K562 (cell line): ENCODE measurements around the gene ECM1. TPM values are rescaled to one million over a fixed set of nuclear protein-coding genes. Genes with fewer than 3 reads are reported as not detected.
A peak's percentile ranks its signal among the peaks of the same experiment; 100 is the strongest.

Experiments used
- CAMTA2 ChIP-seq: fragments of 250-450 bp; sonication (Bioruptor Pico); conservative IDR thresholded peaks from 2 replicates; pipeline ENCODE4 v1.5.1; 2022
- CBFA2T3 ChIP-seq: fragments of 450-650 bp; IDR thresholded peaks from 2 replicates; pipeline ENCODE4 v1.6.1; 2017
- EZH2 ChIP-seq: IDR thresholded peaks from 2 replicates; pipeline ENCODE4 v1.6.1; 2012; ENCODE audit warnings: low read depth, mild to moderate bottlenecking, inconsistent platforms, low read length, borderline replicate concordance
- KDM5B ChIP-seq: fragments of 200-600 bp; sonication (generic); IDR thresholded peaks from 2 replicates; pipeline ENCODE4 v1.6.1; 2012; ENCODE audit warnings: low read depth, mild to moderate bottlenecking, moderate library complexity, low read length, control low read depth, inconsistent platforms; ENCODE audit not compliant: insufficient replicate concordance
- MXI1 ChIP-seq: IDR thresholded peaks from 2 replicates; pipeline ENCODE4 v1.6.1; 2011; ENCODE audit warnings: low read depth, mild to moderate bottlenecking, improper control_type of control experiment, low read length
- NR1H2 ChIP-seq: sonication (generic); formaldehyde crosslinking; IDR thresholded peaks from 2 replicates; pipeline ENCODE4 v1.4.0; 2020; ENCODE audit warnings: mild to moderate bottlenecking, missing genetic modification reagents
- SNRNP70 ChIP-seq: fragments of 200-400 bp; formaldehyde crosslinking; optimal IDR thresholded peaks from 2 replicates; pipeline ENCODE3; 2017; ENCODE audit warnings: low read depth, low read length
- SREBF2 ChIP-seq: sonication (generic); formaldehyde crosslinking; IDR thresholded peaks from 2 replicates; pipeline ENCODE4 v1.4.0; 2020; ENCODE audit warnings: mild to moderate bottlenecking, missing genetic modification reagents
- ZNF253 ChIP-seq: fragments of 250-450 bp; sonication (Bioruptor Pico); conservative IDR thresholded peaks from 2 replicates; pipeline ENCODE4 v1.6.1; 2021; ENCODE audit warnings: mild to moderate bottlenecking
- ZNF282 ChIP-seq: sonication (generic); formaldehyde crosslinking; IDR thresholded peaks from 2 replicates; pipeline ENCODE4 v1.8.1; 2023; ENCODE audit warnings: missing genetic modification reagents
- ZNF518B ChIP-seq: fragments of 250-450 bp; sonication (Bioruptor Pico); IDR thresholded peaks from 2 replicates; pipeline ENCODE4 v1.5.0; 2021; ENCODE audit warnings: mild to moderate bottlenecking, moderate library complexity
- polyA plus RNA-seq, 8 experiments: library from polyadenylated mRNA; depleted of rRNA in 4 of 8; stranded (reverse) in 5 of 8; unstranded in 3 of 8; fragments of >200 nt; fragmentation: Nextera tagmentation in 2 of 8; fragmentation: Illumina TruSeq in 1 of 8; extraction: Ambion mirVana in 2 of 8; extraction: Trizol in 1 of 8; gene quantifications; 2 replicates each; pipeline versions ENCODE4 v1.2.1 to v1.2.3, GENCODE V29; 2011 to 2014; ENCODE audit warnings: inconsistent platforms in 1 of 8, missing spikeins in 1 of 8
- total RNA-seq, 7 experiments: library from RNA; depleted of rRNA in 6 of 7; stranded (reverse); fragments of >200 nt in 6 of 7; fragmentation: Illumina TruSeq in 2 of 7; extraction: Trizol in 2 of 7; gene quantifications; 2 replicates each; pipeline versions ENCODE4 v1.2.1 to v1.2.3, GENCODE V29; 2011 to 2021; ENCODE audit warnings: low replicate concordance in 1 of 7
- TF ChIP-seq, protein P1 (sequence below): sonication (generic); formaldehyde crosslinking; IDR thresholded peaks from 2 replicates; pipeline ENCODE4 v1.8.1; 2023; ENCODE audit warnings: missing genetic modification reagents, mild to moderate bottlenecking, borderline replicate concordance
- TF ChIP-seq, protein P2 (sequence below): sonication (generic); formaldehyde crosslinking; IDR thresholded peaks from 2 replicates; pipeline ENCODE4 v1.8.1; 2023; ENCODE audit warnings: mild to moderate bottlenecking, missing genetic modification reagents

ECM1 gene
- total and polyA plus RNA-seq, 9 of the 15 experiments (the other 6 are each of a cell fraction or from before 2014, with no cell fraction given): 6.6 to 52.2 (median 12.8) TPM

GRCh38 chr1:150548632-150549495 lies 41.0 kb downstream of the ECM1 start, which contains the start of gene ADAMTSL4 (continued):
- TF ChIP-seq, protein P1, sequence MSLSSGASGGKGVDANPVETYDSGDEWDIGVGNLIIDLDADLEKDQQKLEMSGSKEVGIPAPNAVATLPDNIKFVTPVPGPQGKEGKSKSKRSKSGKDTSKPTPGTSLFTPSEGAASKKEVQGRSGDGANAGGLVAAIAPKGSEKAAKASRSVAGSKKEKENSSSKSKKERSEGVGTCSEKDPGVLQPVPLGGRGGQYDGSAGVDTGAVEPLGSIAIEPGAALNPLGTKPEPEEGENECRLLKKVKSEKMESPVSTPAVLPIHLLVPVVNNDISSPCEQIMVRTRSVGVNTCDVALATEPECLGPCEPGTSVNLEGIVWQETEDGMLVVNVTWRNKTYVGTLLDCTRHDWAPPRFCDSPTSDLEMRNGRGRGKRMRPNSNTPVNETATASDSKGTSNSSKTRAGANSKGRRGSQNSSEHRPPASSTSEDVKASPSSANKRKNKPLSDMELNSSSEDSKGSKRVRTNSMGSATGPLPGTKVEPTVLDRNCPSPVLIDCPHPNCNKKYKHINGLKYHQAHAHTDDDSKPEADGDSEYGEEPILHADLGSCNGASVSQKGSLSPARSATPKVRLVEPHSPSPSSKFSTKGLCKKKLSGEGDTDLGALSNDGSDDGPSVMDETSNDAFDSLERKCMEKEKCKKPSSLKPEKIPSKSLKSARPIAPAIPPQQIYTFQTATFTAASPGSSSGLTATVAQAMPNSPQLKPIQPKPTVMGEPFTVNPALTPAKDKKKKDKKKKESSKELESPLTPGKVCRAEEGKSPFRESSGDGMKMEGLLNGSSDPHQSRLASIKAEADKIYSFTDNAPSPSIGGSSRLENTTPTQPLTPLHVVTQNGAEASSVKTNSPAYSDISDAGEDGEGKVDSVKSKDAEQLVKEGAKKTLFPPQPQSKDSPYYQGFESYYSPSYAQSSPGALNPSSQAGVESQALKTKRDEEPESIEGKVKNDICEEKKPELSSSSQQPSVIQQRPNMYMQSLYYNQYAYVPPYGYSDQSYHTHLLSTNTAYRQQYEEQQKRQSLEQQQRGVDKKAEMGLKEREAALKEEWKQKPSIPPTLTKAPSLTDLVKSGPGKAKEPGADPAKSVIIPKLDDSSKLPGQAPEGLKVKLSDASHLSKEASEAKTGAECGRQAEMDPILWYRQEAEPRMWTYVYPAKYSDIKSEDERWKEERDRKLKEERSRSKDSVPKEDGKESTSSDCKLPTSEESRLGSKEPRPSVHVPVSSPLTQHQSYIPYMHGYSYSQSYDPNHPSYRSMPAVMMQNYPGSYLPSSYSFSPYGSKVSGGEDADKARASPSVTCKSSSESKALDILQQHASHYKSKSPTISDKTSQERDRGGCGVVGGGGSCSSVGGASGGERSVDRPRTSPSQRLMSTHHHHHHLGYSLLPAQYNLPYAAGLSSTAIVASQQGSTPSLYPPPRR: no peak
- TF ChIP-seq SNRNP70: no peak
- no peak for TF ChIP-seq MXI1
- TF ChIP-seq EZH2: no peak
- TF ChIP-seq KDM5B: peak; percentile 43
- no peak for TF ChIP-seq NR1H2 (CRISPR knock-in tag)
- TF ChIP-seq SREBF2 (CRISPR knock-in tag): no peak
- TF ChIP-seq ZNF518B (CRISPR knock-in tag): no peak
- TF ChIP-seq, protein P2, sequence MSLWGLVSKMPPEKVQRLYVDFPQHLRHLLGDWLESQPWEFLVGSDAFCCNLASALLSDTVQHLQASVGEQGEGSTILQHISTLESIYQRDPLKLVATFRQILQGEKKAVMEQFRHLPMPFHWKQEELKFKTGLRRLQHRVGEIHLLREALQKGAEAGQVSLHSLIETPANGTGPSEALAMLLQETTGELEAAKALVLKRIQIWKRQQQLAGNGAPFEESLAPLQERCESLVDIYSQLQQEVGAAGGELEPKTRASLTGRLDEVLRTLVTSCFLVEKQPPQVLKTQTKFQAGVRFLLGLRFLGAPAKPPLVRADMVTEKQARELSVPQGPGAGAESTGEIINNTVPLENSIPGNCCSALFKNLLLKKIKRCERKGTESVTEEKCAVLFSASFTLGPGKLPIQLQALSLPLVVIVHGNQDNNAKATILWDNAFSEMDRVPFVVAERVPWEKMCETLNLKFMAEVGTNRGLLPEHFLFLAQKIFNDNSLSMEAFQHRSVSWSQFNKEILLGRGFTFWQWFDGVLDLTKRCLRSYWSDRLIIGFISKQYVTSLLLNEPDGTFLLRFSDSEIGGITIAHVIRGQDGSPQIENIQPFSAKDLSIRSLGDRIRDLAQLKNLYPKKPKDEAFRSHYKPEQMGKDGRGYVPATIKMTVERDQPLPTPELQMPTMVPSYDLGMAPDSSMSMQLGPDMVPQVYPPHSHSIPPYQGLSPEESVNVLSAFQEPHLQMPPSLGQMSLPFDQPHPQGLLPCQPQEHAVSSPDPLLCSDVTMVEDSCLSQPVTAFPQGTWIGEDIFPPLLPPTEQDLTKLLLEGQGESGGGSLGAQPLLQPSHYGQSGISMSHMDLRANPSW: no peak; the same call in 1 of the 2 replicates
- no peak for TF ChIP-seq CBFA2T3
- no peak for TF ChIP-seq CAMTA2
- no peak for TF ChIP-seq ZNF253 (CRISPR knock-in tag)
- TF ChIP-seq ZNF282 (CRISPR knock-in tag): no peak
